Right atrium auricular region (tissue), 2 donors: Measurements from ENCODE around the gene FAM221B. TPM values are rescaled to one million over a fixed set of nuclear protein-coding genes. Genes with fewer than 3 reads are reported as not detected.

ENCODE experiments used
- DNase-seq: peaks from one replicate; pipeline ENCODE4 v3.0.0-alpha.2; 2019; ENCODE audit warnings: low spot score
- H3K27ac ChIP-seq, 2 donors: fragments of 200-600 bp; sonication (generic); 1 replicate in 1 of 2; 2 replicates in 1 of 2; pipeline ENCODE4 v1.5.1; 2016 to 2019
- H3K27me3 ChIP-seq, 2 donors: fragments of 200-600 bp; sonication (generic); one replicate each; pipeline versions ENCODE4 v1.5.1 to v1.6.0; 2017 to 2019
- H3K36me3 ChIP-seq: fragments of 200-600 bp; sonication (generic); one replicate; pipeline ENCODE4 v1.5.1; 2016
- H3K4me1 ChIP-seq, 2 donors: fragments of 200-600 bp; sonication (generic); one replicate each; pipeline versions ENCODE4 v1.5.1 to v1.6.0; 2017 to 2019
- H3K4me3 ChIP-seq, 2 donors: fragments of 200-600 bp; sonication (generic); 1 replicate in 1 of 2; 2 replicates in 1 of 2; pipeline ENCODE4 v1.5.1; 2017 to 2019; ENCODE audit warnings: mild to moderate bottlenecking in 1 of 2, moderate library complexity in 1 of 2
- H3K9me3 ChIP-seq, 2 donors: fragments of 200-600 bp; sonication (generic); one replicate each; pipeline ENCODE4 v1.5.1; 2019
- total RNA-seq, 2 donors: library from RNA; depleted of rRNA; stranded (reverse); fragments of >200 nt; gene quantifications; one replicate each; pipeline ENCODE4 v1.1.0, GENCODE V29; 2016
- TF ChIP-seq, protein P1 (sequence below), 2 donors: fragments of 200-600 bp; sonication (generic); IDR thresholded peaks; one replicate each; pipeline ENCODE4 v1.5.1; 2019; ENCODE audit warnings: antibody characterized with exemption in 2 of 2

The FAM221B gene
- total RNA-seq, 2 donors from 2014 or later, result not detected

DNA sequence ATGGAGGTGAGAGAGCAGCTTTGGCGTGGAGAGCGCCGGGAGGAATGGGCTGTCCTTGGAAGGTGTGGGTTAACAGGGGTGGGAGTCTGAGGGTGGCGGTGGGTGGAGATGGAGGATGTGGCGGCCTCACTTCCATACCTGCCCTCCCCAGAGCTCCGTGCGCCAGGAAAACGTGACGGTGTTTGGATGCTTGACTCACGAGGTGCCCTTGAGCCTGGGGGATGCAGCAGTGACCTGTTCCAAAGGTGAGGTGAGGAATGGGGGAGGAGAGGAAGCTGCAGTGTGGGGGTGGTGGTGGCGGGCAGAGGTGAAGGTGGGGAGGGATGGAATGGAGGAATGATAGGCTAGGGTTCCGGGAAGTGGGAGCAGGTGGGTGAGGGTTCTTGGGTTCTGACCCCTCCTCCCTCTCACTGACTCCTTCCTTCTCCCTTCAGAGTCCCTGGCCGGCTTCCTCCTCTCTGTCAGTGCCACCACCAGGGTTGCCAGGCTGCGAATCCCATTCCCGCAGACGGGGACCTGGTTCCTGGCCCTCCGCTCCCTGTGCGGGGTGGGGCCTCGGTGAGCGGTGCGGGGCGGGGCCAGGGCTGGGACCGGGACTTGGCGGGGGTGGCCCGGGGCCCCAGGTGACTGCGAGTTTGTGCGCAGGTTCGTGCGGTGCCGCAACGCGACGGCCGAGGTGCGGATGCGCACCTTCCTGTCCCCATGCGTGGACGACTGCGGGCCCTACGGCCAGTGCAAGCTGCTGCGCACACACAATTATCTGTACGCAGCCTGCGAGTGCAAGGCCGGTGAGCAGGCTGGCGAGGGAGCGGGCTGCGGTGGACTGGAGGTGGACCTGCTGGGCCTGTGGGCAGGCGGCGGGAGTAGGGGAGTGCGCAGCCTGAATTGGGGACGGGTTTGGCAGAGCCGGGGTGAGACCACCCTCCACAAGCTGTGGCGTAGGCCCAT, 17.6 kb upstream of the FAM221B start:
- TF ChIP-seq, protein P1, sequence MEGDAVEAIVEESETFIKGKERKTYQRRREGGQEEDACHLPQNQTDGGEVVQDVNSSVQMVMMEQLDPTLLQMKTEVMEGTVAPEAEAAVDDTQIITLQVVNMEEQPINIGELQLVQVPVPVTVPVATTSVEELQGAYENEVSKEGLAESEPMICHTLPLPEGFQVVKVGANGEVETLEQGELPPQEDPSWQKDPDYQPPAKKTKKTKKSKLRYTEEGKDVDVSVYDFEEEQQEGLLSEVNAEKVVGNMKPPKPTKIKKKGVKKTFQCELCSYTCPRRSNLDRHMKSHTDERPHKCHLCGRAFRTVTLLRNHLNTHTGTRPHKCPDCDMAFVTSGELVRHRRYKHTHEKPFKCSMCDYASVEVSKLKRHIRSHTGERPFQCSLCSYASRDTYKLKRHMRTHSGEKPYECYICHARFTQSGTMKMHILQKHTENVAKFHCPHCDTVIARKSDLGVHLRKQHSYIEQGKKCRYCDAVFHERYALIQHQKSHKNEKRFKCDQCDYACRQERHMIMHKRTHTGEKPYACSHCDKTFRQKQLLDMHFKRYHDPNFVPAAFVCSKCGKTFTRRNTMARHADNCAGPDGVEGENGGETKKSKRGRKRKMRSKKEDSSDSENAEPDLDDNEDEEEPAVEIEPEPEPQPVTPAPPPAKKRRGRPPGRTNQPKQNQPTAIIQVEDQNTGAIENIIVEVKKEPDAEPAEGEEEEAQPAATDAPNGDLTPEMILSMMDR (IDR thresholded peaks at IDR 0.05), result no peak
- H3K27me3 ChIP-seq, result no peaks in the 10 kb centered on the region
- H3K9me3 ChIP-seq, result no peaks in the 10 kb centered on the region
- peaks cover 0 to 32% of the 10 kb centered on the region in 2 donors for H3K4me1 ChIP-seq
- H3K27ac ChIP-seq, result peak overlapping the region in 1 of 2 donors; percentile 25
- H3K4me3 ChIP-seq, result no peak overlapping the region
- no peak for DNase-seq
- H3K36me3 ChIP-seq, result no peaks in the 10 kb centered on the region

DNA sequence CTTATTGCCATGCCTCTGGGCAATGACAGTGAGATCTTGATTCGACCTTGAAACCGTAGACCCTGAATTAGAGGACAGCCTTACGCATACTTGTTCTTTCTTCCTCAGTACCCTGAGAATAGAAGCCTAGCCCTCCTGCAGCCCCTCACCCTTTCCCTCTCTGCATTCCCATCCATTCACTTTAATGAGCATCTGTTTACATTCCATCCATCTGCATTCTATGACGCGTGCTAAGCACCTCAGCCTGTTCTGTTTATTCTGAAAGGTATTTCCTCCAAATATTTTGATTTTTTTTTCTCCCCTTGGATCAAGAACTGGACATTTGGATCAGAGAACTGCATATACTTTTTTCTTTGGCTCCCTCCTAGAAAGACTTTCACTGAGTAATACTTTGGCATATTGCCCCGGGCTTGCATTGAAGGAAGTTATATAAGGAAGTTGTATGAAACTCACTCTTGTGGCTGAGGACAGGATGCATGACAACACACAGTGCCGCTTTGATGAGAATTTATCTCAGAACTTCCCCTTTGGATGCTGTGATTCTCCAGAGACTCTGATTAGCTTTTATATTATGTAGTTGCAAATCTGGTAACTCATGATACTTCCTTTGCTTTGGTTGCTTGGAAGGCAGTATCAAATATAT, 16.2 kb upstream of the FAM221B start:
- DNase-seq, result peak; percentile 68
- Histone ChIP-seq H3K27ac (peak overlapping the region; percentile 25 to 47), H3K36me3 (no peaks in the 10 kb centered on the region), H3K27me3 (no peaks in the 10 kb centered on the region), H3K9me3 (no peaks in the 10 kb centered on the region), H3K4me3 (no peak overlapping the region), H3K4me1 (peaks cover 0 to 32% of the 10 kb centered on the region in 2 donors)
- TF ChIP-seq, protein P1 (IDR thresholded peaks at IDR 0.05), result no peak

DNA sequence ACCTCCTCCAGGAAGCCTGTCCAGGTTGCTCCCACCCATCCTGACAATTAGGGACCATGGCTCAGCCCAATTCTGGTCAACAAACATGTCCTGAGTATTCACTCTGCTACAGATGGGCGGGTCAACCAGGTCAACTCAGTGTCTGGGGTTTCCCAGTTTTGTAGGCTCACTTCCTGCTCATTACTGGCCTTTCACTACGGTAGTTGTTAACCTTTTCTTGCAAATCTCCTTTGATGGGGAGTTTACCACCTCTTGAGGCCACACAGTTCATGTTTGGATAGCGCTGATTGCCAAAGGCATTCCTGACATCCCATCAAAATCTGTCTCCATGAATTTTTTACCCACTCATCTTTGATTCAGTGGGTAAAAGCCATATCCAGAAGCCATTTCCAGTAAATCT, 14.3 kb upstream of the FAM221B start:
- TF ChIP-seq, protein P1 (IDR thresholded peaks at IDR 0.05), result no peak
- no peak for DNase-seq
- Histone ChIP-seq H3K4me1 (peaks cover 0 to 26% of the 10 kb centered on the region in 2 donors), H3K27ac (no peak overlapping the region), H3K27me3 (no peaks in the 10 kb centered on the region), H3K9me3 (no peaks in the 10 kb centered on the region), H3K4me3 (no peak overlapping the region), H3K36me3 (no peaks in the 10 kb centered on the region)

DNA sequence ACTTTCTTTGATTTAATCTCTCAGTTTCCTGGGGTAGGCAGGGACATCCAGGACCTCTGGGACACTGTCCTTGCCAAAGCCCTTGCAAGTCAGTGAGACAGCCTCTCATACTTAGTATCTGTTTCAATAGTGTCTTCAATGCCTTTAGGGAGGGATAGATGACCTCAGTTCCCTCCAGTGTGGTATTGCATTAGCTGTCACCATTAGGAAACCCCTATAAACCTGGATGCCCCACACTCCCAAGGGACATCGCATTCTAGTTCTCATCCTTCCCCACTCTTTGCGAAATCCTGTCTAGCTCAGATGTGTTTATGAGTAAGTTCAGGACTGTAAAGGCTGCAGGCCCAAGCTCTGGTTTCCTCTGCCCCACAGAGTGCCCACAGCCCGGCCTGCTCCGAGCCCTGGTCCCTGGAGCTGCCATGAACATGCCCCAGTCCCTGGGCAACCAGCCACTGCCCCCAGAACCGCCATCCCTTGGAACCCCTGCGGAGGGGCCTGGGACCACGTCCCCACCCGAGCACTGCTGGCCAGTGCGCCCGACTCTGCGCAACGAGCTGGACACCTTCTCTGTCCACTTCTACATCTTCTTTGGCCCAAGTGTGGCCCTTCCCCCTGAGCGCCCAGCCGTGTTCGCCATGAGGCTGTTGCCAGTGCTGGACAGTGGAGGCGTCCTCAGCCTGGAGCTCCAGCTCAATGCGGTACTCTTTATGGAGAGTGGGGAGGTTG, 13.7 kb upstream of the FAM221B start:
- H3K4me1 ChIP-seq, result peaks cover 0 to 23% of the 10 kb centered on the region in 2 donors

DNA sequence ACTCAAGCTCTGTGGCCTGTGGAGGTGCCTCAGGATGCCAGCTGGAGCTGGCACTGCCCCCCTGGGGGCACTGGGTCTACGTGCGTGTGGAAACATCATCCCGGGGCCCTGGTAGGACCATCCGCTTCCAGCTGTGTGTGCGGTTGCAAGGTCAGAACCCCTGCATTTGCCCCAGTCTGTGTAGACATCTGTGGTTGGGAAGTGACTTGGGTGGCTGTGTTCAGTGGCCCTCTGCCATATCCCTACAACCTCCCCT, 13.0 kb upstream of the FAM221B start:
- H3K36me3 ChIP-seq, result no peaks in the 10 kb centered on the region
- TF ChIP-seq, protein P1 (IDR thresholded peaks at IDR 0.05), result no peak
- peaks cover 0 to 23% of the 10 kb centered on the region in 2 donors for H3K4me1 ChIP-seq
- DNase-seq, result no peak
- no peak overlapping the region for H3K27ac ChIP-seq
- H3K9me3 ChIP-seq, result no peaks in the 10 kb centered on the region
- H3K4me3 ChIP-seq, result no peak overlapping the region
- H3K27me3 ChIP-seq, result no peaks in the 10 kb centered on the region

More for the DNA sequence above, 13.7 kb upstream of the FAM221B start:
- no peak for DNase-seq
- Histone ChIP-seq H3K9me3 (no peaks in the 10 kb centered on the region), H3K4me3 (no peak overlapping the region), H3K27ac (no peak overlapping the region), H3K27me3 (no peaks in the 10 kb centered on the region), H3K36me3 (no peaks in the 10 kb centered on the region)
- TF ChIP-seq, protein P1 (IDR thresholded peaks at IDR 0.05), result no peak
